Measurements from ENCODE around the gene PIK3R1. TPM values are rescaled to one million over a fixed set of nuclear protein-coding genes. Genes with fewer than 3 reads are reported as not detected.

The PIK3R1 gene
- total RNA-seq, 1 donor from 2014 or later = 15.5 TPM

DNA sequence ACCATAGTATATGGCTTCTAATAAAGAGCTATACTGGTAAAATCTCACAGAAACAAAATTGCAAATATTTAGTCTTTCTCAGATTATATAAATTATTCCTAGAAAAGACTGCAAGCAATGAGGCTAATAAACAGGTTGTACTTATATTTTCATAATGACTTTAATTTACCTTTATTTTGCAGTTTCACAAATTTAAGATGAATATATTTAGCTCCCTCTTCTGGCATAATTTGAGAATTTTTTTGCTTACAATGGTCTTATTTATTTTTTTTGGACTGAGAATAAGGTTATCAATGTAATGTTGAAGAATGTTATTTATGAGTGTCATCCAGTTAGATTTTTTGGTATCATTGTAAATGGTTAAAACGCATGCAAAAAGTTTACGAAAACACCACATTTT, 56.7 kb downstream of the PIK3R1 start:
- FAIRE-seq (no peak), DNase-seq (ENCODE audit: low read depth) (no peak)
- TF ChIP-seq CTCF (IDR thresholded peaks at IDR 0.05; ENCODE audit: insufficient read depth, low read length, severe bottlenecking) = no peak
- no peaks in the 10 kb centered on the region for H3K27me3 ChIP-seq (ENCODE audit: control insufficient read depth, insufficient read depth, low read length)
- H3K4me3 ChIP-seq (ENCODE audit: low read depth, low read length) = no peak overlapping the region
- H3K36me3 ChIP-seq (ENCODE audit: control insufficient read depth, insufficient read depth, low read length) = peaks cover 1% of the 10 kb centered on the region

- Histone ChIP-seq H3K36me3 (ENCODE audit: control insufficient read depth, insufficient read depth, low read length) (peaks cover 3% of the 10 kb centered on the region), H3K4me3 (ENCODE audit: low read depth, low read length) (no peak overlapping the region), H3K27me3 (ENCODE audit: control insufficient read depth, insufficient read depth, low read length) (no peaks in the 10 kb centered on the region)
- DNase-seq (ENCODE audit: low read depth) (no peak), FAIRE-seq (no peak)
- TF ChIP-seq CTCF (IDR thresholded peaks at IDR 0.05; ENCODE audit: insufficient read depth, low read length, severe bottlenecking) = no peak
These were observed 58.3 kb downstream of the PIK3R1 start for GRCh38 chr5:68273717-68274409.

DNA sequence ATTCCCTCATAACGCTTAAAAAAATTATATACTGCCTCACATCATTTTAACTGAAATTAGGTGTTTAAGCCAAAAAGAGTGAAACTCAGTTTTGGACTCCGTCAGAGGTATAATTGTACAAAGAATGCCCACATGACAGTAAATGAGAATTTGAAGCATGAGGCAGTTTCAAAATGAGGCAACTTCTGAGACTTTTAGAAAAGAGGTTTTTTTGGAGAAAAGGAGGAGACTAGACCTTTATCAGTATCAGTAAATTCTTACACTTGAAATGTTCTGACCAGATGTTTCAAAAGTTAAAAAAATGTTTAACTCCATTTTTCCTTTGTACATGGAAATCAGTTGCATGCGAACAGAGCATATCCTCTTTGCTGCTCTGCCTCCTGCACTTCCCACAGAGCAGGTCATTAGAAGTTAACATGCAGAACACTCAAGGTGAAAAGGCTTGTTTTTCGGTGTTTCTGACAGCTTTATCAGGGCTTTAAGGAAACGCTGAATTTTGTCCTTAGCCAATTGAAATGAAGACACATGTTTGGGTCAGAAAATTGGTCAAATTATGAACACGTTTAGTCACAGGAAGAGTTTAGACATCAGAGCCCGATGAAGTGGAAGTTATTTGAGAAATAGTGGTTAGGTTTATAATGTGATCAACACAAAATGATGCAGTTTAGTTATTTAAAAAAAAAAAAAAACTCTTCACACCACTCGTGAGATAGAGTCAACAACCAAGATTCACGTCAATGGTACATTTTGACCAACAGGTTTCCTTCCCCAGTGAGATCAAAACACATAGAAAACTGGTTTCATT, 59.5 kb downstream of the PIK3R1 start:
- no peak for TF ChIP-seq CTCF (IDR thresholded peaks at IDR 0.05; ENCODE audit: insufficient read depth, low read length, severe bottlenecking)
- H3K27me3 ChIP-seq (ENCODE audit: control insufficient read depth, insufficient read depth, low read length) = no peaks in the 10 kb centered on the region
- DNase-seq (ENCODE audit: low read depth) (no peak), FAIRE-seq (no peak)
- peaks cover 10% of the 10 kb centered on the region for H3K36me3 ChIP-seq (ENCODE audit: control insufficient read depth, insufficient read depth, low read length)
- no peak overlapping the region for H3K4me3 ChIP-seq (ENCODE audit: low read depth, low read length)

DNA sequence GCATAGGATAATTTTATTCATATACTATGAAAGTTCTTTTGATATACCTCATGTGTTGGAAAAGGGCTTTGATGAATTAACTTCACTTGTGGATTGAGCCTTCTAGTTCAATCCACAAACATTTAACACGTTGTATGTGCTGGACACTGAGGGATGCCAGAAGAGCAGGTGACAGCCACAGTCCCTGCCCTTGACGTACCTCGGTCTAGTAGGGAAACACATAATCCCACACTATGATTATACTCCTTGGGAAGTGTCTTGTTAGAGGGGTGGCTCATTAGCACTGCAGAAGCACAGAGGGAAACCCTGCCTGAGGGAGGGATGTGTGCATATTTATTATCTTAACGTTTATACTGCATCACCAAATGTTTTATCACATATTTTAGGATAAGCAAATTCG, 61.2 kb downstream of the PIK3R1 start:
- no peak for DNase-seq (ENCODE audit: low read depth)
- TF ChIP-seq CTCF (IDR thresholded peaks at IDR 0.05; ENCODE audit: insufficient read depth, low read length, severe bottlenecking) = no peak
- Histone ChIP-seq H3K27me3 (ENCODE audit: control insufficient read depth, insufficient read depth, low read length) (no peaks in the 10 kb centered on the region), H3K36me3 (ENCODE audit: control insufficient read depth, insufficient read depth, low read length) (peaks cover 10% of the 10 kb centered on the region), H3K4me3 (ENCODE audit: low read depth, low read length) (no peak overlapping the region)
- FAIRE-seq = no peak

DNA sequence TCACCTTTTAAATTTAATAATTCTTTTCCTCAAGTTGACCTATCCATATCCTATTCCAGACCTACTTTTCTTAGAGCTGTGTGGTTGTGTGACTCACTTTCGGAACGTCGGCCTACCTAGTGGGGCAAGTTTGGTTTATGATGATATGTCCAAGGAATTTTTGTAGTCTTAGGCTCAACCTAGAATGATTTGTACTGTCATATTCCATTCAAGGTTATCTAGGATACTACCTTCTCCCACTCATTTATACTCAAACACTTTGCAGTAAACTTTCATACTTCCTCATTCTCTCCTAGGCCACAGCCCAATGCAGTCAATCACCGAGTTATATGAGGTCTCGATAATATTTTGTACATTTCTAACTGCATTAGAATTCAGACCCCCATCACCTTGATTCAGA, 61.9 kb downstream of the PIK3R1 start:
- peaks cover 16% of the 10 kb centered on the region for H3K36me3 ChIP-seq (ENCODE audit: control insufficient read depth, insufficient read depth, low read length)
- no peak for FAIRE-seq
- H3K27me3 ChIP-seq (ENCODE audit: control insufficient read depth, insufficient read depth, low read length) = no peaks in the 10 kb centered on the region
- DNase-seq (ENCODE audit: low read depth) = peak; percentile 92
- no peak overlapping the region for H3K4me3 ChIP-seq (ENCODE audit: low read depth, low read length)
- TF ChIP-seq CTCF (IDR thresholded peaks at IDR 0.05; ENCODE audit: insufficient read depth, low read length, severe bottlenecking) = no peak
